SKM-1 treated with dmso at 0.1 percent for 144 hours (cell line): ENCODE measurements around the gene ATOSA.

Experiments
- DNase-seq: peaks from one replicate; lab custom pipeline; 2025; ENCODE audit not compliant: unreplicated experiment; lab: John Stamatoyannopoulos, UW

The ATOSA gene

GRCh38 chr15:52653431-52653964 lies 25.7 kb downstream of the ATOSA start:
- no peak for DNase-seq

- no peak for DNase-seq
Observed at GRCh38 chr15:52652984-52653383, 26.2 kb downstream of the ATOSA start.

GRCh38 chr15:52652286-52652685 lies 26.9 kb downstream of the ATOSA start:
- DNase-seq, result no peak

- peak; percentile 61 for DNase-seq
Observed at GRCh38 chr15:52651868-52652267, 27.3 kb downstream of the ATOSA start.

GRCh38 chr15:52651114-52651513 lies 28.1 kb downstream of the ATOSA start:
- DNase-seq, result no peak

- no peak for DNase-seq
Observed at GRCh38 chr15:52649686-52650085, 29.5 kb downstream of the ATOSA start.

- DNase-seq, result no peak
Observed at GRCh38 chr15:52645916-52646315, 33.3 kb downstream of the ATOSA start.

- DNase-seq, result no peak
Observed at GRCh38 chr15:52642386-52643361, 36.5 kb downstream of the ATOSA start.

- DNase-seq, result no peak
Observed at GRCh38 chr15:52636459-52636858, 42.7 kb downstream of the ATOSA start.

- DNase-seq, result no peak
Observed at GRCh38 chr15:52635908-52636307, 43.3 kb downstream of the ATOSA start.
